ENCODE data around the gene MRPL57. TPM values are rescaled to one million over a fixed set of nuclear protein-coding genes. Genes with fewer than 3 reads are reported as not detected.
"Not testable (repeated sequence)": the region's sequence is repeated elsewhere in the genome, so short reads cannot be mapped to it uniquely, and the experiment has no call there.

Gene MRPL57
- polyA plus RNA-seq (ENCODE audit: insufficient read length), result 15.8 TPM

DNA sequence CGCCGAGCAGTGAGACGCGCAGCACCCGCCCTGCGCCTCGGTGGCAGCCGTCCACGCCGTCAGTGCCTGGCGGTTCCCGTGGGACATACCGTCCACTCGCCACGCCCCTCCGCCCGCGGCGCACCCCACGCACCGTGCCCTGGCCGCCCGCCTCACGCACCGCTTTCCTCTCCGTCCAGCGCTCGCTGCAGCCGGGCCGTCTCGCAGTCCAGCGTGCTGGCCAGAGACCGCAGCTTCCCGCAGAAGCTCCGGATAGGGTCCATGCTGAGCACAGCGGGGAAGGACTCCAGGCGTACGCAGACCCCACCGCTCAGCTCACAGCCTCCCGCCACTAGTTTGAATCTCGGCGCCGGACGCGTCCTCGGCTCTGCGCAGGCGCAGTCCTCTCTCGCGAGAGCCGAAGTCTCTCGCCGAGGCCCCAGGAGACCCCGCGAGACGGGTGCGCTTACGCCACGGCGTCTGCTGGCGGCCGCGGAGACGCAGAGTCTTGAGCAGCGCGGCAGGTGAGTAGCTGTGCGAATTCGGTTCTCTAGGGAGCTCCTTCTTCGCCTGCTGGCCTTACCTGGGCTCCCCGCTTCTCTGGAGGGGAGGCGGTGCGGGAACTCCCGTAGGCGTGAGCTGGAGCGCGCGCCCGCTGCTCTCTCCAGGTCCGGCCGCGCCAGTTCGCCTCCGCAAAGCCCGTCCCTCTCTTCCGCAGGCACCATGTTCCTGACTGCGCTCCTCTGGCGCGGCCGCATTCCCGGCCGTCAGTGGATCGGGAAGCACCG, at the start of gene MRPL57, which contains the start of gene SKA3:
TSS of gene MRPL57 (plus strand) at position 444 of the 767 bp plus-strand sequence. CDS start at position 703, 259 bp downstream.
TSS of gene SKA3 (minus strand) at position 338 of the 767 bp plus-strand sequence. CDS start at position 263, 75 bp downstream.
- DNase-seq (ENCODE audit: low read depth), result peak; percentile 86

DNA sequence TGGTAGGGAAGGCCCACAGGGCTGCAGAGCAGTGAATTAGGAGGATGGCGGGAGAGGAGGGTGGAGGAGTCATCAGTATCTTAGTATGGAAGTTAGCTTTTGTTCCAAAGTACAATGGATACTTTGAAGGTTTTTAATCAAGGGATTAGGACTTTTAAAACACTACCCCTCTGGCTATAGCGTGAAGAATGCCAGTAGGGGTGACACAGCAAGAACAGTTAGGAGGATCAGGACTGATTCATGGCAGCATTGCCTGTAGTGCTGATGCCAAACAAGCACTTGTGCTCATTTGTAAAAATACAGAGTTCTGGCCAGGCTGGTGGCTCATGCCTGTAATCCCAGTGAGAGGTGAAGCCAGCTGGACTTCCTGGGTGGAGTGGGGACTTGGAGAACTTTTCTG, 46.3 kb upstream of the MRPL57 start:
- no peak for DNase-seq (ENCODE audit: low read depth)

DNA sequence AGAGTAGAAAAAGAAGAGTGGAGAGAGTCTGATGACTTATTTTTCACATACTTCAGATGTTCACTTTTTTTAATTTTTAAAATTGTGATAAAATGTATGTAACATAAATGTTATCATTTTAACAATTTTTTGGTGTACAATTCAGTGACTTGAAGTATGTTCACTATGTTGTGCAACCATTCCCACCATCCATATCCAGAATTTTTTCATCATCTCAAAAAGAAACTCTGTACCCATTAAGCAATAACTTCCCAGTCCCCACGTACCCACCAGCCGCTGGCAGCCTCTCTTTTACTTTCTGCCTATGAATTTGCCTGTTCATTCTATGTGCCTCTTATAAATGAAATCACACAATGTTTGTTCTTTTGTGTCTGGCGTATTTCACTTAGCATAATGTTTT, 43.4 kb upstream of the MRPL57 start:
- DNase-seq (ENCODE audit: low read depth), result no peak

DNA sequence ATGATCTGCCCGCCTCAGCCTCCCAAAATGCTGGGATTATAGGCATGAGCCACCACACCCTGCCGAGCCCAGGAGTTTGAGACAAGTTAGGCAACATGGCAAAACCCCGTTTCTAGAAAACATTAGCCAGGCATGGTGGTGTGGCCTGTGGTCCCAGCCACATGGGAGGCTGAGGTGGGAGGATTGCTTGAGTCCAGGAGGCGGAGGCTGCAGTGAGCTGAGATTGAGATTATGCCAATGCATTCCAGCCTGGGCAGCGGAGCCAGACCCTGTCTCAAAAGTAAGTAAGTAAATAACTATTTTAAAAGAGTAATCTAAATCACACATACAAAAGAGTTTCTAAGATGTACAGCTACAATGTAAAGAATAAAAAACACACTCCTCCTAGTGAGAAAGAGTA, 42.0 kb upstream of the MRPL57 start:
- DNase-seq (ENCODE audit: low read depth), result no peak

DNA sequence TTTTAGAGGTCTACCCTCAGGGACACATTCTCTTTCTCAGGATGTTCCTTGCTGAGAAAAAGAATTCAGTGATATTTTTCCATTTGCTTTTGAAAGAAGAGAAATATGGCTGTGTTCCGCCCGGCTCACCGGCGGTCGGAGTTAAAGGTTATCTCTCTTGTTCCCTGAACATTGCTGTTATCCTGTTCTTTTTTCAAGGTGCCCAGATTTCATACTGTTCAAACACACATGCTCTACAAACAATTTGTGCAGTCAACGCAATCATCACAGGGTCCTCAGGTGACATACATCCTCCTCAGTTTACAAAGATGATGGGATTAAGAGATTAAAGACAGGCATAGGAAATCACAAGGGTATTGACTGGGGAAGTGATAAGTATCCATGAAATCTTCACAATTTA, 40.6 kb upstream of the MRPL57 start:
- not testable (repeated sequence) for DNase-seq (ENCODE audit: low read depth)

DNA sequence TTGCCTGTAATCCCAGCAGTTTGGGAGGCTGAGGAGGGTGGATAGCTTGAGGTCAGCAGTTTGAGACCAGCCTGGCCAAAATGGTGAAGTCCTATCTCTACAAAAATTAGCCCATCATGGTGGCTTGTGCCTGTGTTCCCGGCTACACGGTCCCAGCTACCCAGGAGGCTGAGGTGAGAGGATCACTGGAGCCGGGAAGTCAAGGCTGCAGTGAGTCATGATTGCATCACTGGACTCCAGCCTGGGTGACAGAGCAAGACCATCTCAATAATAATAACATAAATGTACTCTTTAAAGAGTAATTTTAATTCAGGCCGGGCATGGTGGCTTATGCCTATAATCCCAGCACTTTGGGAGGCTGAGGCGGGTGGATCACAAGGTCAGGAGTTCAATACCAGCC, 38.8 kb upstream of the MRPL57 start:
- DNase-seq (ENCODE audit: low read depth), result no peak

DNA sequence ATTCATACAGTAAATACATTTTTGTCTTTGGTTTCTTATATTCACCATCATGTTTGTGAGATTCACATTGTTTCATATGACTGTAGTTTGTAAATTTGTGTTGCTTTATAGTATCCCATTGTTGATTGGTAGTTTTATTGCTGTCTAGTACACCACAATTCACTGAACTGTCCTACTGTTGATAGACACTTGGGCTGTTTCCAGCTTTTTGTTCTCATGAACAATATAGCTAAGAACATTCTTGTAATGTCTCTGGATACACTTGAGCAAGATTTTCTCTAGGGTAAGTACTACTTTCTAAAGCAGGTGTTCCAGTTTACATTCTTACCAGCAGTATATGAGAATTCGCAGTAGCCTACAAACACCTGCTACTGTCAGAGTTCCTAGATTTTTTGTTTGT, 37.9 kb upstream of the MRPL57 start:
- no peak for DNase-seq (ENCODE audit: low read depth)

DNA sequence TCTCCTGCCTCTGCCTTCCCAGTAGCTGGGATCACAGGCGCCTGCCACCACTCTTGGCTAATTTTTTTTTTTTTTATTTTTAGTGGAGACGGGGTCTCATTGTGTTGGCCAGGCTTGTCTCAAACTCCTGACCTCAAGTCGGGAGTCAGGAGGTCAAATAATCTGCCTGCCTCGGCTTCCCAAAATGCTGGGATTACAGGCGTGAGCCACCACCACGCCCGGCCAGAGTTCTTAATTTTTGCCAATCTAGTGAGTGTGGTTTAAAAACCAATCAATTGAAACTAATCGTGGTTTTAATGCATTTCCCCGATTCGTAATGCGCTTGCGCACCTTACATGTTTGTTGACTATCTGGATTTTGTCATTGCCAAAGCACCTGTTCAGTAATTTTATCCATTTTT, 37.1 kb upstream of the MRPL57 start:
- DNase-seq (ENCODE audit: low read depth), result no peak

DNA sequence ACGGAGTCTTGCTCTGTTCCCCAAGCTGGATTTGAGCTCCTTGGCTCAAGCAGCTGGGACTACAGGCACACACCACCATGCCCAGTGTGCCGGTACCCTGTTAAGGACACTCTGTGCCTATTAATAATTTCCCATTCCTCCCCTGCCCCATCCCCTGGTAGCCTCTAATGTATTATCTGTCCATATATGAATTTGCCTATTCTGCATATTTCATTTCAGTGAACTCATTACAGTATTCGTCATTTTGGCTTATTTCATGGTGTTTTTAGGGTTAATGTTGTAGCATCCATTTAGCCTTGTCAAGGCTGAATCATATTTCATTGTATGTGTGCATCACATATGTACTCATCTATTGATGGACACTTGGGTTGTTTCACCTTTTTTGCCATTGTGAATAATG, 33.7 kb upstream of the MRPL57 start:
- DNase-seq (ENCODE audit: low read depth), result no peak

DNA sequence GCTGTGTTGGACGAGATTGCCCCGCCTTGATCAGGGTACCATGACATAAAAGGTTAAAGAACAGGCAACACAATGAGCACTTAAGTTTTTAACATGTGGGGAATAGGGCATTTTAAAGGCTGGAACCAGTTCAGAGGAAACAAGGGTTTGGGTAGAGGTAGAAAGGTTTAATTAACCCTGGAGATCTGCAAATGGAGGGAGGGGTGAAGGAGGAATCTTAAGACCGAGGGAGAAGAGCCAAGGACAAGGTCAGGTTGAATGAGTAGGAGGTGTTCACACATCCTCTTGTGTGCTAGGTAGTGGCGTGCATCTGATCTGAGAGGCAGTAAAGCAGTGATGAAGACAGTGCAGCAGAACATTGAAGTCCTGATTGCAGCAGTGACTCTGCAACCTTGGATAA, 28.6 kb upstream of the MRPL57 start:
- no peak for DNase-seq (ENCODE audit: low read depth)

DNA sequence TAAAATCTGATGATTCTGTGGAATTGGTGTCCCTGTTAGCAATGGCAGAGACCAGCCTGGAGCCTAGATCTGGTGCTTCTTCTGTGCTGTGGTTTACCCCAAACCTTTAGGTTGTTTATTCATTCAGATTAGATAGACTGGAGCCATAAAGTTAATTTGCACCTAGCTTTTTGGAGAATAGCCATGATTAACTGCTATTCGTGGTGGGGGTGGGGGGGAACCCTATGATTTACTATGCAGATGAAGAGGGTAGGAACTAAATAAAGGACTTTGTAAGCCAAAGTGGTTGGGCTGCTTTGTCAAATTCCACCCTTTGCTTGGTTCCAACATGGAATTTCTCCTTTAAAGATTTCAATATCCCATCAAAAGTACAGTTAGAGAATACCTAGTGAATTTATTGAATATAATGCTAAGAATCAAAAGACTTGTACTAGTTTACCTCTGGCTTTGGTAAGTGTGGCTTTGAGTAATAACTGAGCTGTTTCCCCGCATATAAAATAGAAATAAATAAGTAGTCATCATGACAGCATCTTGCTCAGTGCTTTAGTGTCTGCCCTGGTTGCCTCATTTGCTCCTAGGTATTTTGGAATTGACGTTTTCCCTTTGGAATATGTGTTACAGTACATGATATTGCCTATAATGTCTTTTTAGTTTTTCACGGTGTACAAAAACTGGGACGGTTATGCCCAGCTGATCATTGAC, 27.8 kb upstream of the MRPL57 start:
- DNase-seq (ENCODE audit: low read depth), result no peak

DNA sequence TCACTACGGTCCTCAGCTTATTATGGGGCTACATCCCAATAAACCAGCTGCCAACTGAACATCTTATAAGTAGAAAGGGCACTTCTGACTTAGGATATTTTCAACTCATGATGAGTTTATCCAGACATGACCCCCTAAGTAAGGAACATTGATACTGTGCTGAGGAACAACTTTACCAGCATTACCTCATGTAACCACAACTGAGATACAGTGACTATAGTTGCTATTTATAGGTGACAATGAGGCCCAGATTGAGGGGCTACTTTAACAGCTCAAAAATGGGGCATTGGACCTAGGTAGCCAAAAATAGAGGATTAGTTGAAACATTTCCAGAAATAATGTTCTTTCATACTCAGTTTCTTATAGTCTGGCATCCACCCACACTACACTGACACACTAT, 26.9 kb upstream of the MRPL57 start:
- DNase-seq (ENCODE audit: low read depth), result no peak

DNA sequence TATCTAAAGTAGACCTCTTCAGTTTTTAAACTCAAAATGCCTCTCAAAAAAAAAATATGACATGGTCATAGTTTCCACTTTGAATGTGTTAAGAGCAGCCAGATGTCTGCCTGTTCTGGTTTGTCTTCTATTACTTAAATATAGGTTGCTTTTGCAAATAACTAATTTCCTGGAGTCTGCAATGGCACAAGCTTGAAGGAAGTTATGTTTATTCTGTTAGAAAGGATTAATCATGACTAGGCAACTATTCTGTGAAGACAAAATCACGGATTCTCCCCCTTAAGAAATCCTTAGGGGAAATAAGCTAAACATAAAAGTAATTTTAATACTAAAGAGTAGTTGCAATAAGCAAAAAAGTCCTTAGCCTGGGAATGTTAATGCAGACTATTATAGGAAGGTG, 26.4 kb upstream of the MRPL57 start:
- DNase-seq (ENCODE audit: low read depth), result no peak

DNA sequence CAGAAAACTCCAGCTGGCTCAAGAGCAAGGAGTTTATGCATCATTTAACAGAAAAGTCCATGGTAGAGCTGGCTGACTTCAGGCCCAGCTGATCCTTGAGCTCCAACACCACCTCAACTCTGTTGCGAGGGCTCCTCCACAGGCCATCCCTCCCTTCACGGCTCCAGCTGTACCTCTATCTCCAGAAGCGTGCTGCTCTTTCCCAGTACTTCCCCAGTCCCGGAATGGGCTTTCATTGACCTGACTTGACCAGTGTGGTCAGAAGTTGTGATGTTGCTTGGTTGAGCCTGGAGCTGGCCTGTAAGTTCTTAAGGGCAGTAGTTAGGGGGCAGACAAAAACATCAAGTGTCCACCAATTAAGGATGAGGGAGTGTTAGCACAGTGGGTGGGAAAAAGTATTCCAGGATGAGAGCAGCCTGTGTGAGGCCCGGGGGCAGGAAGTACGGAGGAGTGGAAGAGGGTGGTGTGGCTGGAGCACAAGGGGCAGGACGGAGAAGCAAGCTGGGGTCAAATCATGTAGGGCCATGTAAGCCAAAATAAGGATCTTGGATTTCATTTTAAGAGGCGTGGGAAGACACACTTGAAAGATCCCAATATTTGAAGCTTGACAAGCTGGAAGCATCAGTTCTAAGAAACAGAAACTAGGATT, 24.1 kb upstream of the MRPL57 start:
- no peak for DNase-seq (ENCODE audit: low read depth)

DNA sequence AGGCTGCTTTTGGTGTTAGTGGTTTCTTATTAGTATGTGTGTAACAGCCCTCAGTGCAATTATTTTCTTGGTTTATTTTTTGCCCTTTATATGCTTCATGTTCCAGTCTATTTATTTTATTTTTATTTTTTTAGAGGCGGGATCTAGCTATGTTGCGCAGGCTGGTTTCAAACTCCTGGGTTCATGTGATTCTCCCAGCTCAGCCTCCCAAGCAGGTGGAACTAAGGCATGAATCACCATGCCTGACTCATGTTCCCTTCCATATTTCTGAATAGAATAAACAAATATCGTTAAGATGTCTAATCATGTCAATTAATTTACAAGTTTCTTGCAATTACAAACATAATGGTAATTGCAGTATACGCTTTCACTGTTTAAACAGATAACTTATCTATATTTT, 11.8 kb upstream of the MRPL57 start:
- DNase-seq (ENCODE audit: low read depth), result no peak

DNA sequence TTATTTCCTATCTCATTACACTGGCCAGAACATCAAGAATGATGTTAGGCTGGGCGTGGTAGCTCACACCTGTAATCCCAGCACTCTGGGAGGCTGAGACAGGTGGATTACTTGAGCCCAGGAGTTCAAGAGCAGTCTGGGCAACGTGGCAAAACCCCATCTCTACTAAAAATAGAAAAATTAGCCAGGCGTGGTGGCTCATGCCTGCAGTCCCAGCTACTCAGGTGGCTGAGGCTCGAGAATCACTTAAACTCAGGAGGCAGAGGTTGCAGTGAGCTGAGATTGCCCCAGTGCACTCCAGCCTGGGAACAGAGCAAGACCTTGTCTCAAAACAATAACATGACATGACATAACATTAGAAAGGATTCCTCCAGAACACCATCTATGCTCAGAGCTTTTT, 10.9 kb upstream of the MRPL57 start:
- not testable (repeated sequence) for DNase-seq (ENCODE audit: low read depth)

DNA sequence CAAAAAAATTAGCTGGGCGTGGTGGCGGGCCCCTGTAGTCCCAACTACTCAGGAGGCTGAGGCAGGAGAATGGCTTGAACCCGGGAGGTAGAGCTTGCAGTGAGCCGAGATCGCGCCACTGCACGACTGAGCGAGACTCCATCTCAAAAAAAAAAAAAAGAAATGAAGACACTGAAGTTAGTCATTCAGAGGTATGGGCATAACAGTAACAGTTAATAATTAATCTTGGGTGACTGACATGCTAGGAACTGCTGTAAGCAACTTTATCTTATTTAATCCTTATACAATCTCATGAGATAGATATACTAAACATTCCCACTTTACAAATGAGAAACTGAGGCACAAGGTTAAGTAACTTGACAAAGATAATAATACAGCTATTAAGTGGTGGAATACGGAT, 5.0 kb upstream of the MRPL57 start:
- DNase-seq (ENCODE audit: low read depth), result no peak

DNA sequence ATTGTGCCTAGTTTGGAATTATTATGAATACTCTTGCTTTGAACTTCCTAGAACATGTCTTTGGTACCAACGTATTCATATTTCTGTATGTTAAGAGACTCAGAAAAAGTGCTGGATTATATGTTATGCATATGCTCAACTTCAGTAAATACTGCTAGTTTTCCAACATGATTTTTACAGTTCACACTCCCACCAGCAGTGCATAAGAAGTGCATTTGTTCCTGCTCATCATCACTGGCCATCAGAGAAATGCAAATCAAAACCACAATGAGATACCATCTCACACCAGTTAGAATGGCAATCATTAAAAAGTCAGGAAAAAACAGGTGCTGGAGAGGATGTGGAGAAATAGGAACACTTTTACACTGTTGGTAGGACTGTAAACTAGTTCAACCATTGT, 2.7 kb upstream of the MRPL57 start:
- DNase-seq (ENCODE audit: low read depth), result not testable (repeated sequence)

DNA sequence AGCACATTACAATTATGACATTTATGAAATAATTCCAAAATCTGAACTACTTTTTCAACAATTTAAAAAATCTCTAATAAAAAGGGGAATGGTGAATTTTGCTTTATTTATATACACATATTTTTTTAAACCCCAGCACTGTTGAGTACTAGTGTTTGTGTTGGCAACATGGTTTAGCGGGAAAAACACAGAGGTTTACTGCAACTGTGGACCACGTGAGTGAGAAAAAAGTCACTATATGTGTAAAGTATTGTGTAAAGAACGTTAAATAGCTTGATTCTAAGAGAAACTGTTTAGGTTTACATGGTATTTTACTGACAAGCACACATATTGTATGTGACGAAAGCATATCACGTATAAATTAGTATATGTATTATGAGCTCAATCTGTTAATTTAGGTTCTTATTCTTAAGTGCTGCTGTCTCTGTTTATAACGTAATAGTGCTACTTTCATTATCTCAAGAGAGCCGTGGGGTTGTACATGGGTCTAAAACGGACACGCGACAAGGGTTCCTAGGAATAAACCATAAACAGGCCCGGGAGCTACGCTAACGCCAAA, 723 bp upstream of the MRPL57 start:
- no peak for DNase-seq (ENCODE audit: low read depth)

DNA sequence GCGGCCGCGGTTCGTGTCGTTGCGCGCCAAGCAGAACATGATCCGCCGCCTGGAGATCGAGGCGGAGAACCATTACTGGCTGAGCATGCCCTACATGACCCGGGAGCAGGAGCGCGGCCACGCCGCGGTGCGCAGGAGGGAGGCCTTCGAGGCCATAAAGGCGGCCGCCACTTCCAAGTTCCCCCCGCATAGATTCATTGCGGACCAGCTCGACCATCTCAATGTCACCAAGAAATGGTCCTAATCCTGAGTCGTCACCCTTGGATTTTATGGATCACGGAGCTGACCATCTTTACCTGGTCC, 475 bp downstream of the MRPL57 start:
- DNase-seq (ENCODE audit: low read depth), result no peak

DNA sequence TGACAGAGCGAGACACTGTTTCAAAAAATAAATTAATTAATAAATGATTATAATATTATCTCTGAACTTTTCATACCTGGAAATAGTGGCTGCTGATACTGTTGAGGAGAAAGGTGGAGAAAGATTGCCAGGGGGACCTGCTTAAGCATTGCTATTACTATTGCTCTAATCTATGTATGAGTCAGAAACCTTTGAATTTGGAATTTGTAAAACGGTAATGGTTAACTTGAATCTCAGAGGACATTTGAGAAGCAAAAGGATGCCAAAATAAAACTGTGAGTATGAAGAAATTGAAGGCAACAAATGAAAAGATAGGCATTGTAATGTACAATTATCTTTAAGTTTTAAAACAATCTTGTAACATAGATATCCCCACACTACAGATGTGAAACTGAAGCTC, 5.2 kb downstream of the MRPL57 start:
- DNase-seq (ENCODE audit: low read depth), result no peak

DNA sequence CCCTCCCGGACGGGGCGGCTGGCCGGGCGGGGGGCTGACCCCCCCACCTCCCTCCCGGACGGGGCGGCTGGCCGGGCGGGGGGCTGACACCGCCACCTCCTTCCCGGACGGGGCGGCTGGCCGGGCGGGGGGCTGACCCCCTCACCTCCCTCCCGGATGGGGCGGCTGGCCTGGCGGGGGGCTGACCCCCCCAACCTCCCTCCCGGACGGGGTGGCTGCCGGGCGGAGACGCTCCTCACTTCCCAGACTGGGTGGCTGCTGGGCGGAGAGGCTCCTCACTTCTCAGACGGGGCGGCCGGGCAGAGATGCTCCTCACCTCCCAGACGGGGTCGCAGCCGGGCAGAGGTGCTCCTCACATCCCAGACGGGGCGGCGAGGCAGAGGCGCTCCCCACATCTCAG, 10.0 kb downstream of the MRPL57 start:
- not testable (repeated sequence) for DNase-seq (ENCODE audit: low read depth)

DNA sequence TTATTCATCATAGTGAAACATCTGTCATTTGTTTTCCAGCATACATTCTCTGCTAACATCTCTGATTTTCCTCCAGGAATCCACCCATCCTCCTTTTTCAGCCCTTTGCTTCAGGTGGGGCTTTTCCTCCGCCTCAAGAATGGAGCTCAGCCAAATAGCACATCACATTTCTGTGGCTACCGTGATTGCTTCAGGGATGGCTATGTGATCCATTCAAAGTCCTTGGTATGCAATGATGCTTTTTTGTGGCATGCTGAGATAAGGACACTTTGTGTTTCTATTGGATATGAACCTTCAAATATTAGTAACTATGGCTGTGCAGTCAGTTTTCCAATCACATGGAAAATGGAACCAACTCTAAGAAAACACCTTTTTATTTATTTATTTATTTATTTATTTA, 18.3 kb downstream of the MRPL57 start:
- not testable (repeated sequence) for DNase-seq (ENCODE audit: low read depth)
